Fibroblast of lung (primary cell): ENCODE measurements around the gene NYNRIN.

Experiments
- CTCF ChIP-seq, 2 donors: IDR thresholded peaks in 1 of 2; conservative IDR thresholded peaks in 1 of 2; 1 replicate in 1 of 2; 2 replicates in 1 of 2; pipeline ENCODE4 v1.5.1; 2011 to 2012; ENCODE audit warnings: low read length in 2 of 2, control low read depth in 1 of 2, inconsistent platforms in 1 of 2, low read depth in 1 of 2, mild to moderate bottlenecking in 1 of 2
- EZH2 ChIP-seq: IDR thresholded peaks from 2 replicates; pipeline ENCODE4 v1.5.1; 2012; ENCODE audit warnings: low read length, control low read depth, mild to moderate bottlenecking; ENCODE audit errors: missing control alignments

- TF ChIP-seq CTCF (conservative IDR thresholded peaks at IDR 0.05 in 1 of 2, IDR thresholded peaks at IDR 0.05 in 1 of 2; ENCODE audit: low read depth in 1 of 2, low read length in 2 of 2) (no peak), EZH2 (no peak)
Observed at GRCh38 chr14:24353559-24354481, 45.0 kb upstream of the NYNRIN start.
